Raji (cell line): ENCODE measurements around the gene GP9.

Experiments used
- POLR2A ChIP-seq: IDR thresholded peaks from 2 replicates; pipeline ENCODE4 v1.6.1; 2011; ENCODE audit warnings: low read depth, low read length, control low read depth; ENCODE audit not compliant: insufficient read depth

GP9 gene

DNA sequence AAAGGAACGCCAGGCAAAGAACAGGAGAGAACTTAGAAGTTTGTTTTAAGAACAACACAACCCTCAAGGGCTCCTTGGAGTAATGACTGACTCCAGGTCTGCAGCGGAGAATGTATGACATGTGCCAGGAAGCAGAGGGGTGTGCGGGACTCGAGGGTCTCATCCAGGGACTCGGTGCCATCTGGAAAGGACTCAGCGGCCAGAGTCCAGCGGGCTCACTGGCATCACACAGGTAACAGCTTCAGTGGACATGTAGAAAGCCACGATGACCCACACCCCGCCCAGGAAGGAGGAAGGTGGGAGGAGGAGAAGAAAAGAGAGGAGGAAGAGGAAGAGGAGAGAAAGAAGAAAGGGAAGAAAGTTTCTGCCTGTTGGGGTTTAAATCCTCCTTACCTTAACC, 21.4 kb downstream of the GP9 start:
- no peak for TF ChIP-seq POLR2A

DNA sequence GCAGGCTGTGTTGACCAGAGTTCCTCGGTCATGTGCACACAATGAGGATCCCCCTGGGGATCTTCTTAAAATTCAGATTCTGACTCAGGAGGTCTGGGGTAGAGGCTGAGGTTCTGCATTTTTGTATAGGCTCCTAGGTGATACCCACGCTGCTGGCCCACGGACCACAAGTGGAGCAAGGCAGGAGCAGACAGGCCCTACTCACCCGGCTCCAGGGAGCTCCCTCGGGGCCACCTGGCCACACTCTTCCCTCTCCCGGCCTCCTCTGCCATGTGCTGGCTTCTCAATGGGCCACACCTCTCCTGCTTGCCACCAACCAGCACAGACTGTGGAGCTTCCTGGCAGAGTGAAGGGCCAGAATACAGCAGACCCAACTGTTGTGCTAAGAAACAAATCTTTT, 23.9 kb downstream of the GP9 start:
- TF ChIP-seq POLR2A, result no peak

DNA sequence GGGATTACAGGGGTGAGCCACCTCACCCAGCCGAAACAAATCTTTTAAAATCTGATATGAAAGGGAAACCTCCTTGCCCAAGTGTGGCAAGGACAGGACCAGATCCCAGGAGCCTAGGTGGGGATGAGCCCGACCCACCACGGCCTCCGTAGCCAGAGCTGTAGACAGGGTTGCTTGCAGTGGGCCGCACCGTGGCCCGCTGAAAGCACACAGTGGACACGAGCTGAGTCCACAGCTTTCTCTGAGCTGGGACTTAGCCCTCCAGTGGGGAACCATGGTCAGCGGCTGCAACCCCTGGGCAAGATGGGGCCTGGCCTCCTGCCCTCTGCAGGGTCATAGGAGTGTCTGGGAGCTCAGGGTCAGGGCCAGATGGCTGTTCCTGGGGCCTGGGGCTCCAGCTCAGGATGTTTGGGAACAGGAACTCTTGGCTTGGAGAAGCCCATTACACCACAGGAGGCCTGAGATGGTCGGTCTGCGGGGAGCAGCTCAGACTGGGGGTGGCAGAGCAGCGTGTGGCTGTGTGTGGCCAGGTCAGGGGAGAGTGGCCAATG, 24.7 kb downstream of the GP9 start:
- TF ChIP-seq POLR2A, result no peak

DNA sequence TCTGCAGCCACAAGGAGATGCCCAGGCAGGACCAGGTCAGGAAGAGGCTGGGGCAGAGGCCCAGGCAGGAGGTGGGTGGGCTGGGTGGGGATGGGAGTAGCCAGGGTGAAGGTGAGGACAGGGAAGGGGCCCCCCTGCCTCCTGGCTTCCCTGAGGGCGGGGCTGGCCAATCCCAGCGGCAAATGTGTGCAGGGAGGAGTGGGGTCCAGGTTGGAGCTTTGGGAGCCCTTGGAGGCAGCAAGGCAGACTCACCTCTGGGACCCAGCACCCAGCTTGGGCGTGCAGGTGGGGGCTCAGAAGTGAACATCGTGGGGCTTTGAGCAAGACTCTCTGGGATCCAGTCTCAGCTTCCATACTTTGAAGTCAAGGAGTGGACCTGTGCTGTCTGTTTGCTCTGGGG, 25.2 kb downstream of the GP9 start:
- TF ChIP-seq POLR2A, result no peak

DNA sequence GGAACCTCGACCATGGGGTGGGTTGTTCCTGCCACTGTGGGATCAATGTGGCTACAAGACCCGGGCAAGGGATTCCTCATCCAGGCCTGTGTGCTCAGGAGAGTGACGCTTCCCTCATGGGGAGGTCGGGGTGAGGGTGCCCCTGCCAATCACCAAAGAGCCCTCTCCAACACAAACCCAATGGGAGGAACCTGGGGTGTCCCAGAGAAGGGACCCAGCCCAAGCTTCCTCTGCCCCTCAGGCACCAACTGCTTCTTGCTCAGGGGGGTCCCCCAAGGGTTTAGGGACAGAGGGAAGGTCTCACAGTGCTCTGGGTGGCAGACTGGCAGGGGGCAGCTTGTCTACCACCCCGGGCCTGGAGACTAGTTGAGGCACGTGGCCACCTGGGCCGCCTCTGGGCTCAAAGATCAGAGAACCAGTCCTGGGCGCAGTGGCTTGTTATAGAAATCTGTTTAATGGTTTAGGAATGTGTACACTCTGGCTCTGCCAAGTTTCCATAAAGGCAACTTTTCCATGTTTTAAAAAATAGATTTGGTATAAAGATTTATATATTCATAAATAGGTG, 26.6 kb downstream of the GP9 start:
- TF ChIP-seq POLR2A, result no peak

DNA sequence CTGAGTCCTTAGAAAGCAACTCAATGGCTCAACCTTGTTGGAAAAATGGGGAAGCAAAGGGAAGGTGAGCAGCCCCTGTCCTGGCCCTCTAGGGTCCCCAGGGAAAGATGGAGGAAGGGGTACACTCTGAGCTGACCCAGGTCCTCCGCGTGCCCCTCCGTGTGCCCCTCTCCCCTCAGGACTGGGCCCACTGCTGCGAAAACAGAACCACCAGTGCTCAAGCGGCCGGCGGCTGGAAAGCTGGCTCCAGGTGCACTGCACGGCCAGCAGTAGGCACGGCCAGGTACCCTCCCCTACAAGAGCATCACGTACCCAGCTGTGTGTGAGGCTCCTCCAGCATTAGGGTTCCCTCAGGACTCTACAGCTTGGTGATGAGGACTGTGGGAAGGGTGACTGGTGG, 34.7 kb downstream of the GP9 start:
- TF ChIP-seq POLR2A, result no peak

DNA sequence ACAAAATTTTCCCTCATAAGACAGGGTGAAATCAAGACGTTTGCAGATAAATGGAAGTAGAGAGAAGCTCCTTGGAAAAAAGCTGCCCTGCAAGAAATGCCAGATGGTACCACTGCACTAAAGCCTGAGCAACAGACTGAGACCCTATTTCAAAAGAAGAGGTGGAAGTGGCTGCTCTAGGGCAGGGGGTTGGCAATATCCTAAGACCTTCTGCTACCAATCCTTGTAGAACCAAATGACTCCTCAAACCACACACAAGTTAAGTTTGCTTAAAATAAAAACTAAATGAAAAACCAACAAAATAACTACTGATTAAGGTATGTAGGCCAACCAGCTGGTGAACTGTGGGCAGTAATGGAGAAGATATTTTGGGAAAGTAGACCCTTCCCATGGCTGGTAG, 39.7 kb downstream of the GP9 start:
- no peak for TF ChIP-seq POLR2A

DNA sequence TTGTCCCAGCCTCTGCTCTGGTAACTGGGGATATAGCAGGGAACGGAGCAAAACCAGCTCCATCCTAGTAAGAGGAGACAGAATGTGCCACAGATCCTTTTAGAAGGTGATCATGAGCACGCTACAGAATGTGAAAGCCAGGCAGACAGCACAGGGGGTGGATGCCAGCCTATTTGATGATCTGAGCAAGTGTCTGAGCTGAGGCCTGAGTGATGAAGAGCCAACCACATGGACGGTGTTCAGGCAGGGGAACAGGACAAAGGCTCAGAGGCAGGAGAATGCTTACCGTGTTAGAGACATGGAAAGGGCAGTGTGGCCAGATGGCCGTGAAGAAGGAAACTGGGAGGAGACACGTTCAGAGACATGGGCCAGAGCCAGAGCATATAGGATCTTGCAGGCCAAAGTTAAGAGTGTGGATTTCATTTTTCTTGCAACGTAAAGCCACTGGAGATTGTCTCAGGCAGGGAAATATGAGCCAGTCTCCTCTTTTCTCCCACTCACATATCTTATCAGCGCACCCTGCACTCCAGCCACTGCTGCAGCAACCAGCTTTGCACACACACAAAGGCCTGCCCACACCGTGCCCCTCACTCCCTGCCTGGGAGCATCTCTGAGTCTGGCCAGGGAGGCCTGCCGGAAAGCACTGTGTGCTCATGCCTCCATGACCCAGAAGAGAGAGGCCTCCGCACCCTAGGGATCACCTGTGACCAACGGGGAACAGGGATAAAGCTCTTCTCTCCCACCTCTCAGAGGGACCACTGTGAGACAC, 41.0 kb downstream of the GP9 start:
- no peak for TF ChIP-seq POLR2A

DNA sequence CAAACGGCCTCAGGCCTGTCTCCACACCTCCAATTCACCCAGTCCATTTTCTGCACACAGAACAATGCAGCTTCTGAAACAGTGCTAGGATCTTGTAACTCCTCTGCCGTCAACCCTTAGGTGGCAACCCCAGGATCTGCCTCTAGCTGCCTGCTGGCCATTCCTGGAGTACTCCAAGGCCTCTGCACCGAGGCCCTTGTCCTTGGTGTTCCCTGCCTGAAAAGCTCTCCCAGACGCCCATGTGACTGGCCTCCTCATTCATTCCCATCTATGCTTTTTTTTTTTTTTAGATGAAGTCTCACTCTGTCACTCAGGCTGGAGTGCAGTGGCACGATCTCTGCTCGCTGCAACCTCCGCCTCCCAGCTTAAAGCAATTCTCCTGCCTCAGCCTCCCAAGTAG, 42.7 kb downstream of the GP9 start:
- TF ChIP-seq POLR2A, result no peak

DNA sequence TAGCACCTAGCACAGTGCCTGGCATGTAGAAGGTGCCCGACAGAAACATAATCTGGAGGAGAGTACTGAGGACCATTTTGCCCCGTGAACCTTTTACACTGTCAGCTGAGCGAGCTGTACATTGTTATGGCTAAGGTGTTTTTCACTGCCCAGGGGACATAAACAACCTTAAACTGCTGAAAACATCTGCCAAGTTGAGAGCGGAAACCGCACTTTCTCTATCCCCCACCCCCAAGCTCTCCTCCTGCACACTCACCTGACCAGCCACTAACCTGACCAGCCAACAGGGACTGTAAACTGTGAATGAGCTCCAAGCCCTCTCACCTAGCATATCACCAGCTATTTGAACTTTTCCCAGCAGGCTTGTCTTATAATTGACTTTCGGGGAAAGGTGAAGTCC, 43.5 kb downstream of the GP9 start:
- TF ChIP-seq POLR2A, result no peak

DNA sequence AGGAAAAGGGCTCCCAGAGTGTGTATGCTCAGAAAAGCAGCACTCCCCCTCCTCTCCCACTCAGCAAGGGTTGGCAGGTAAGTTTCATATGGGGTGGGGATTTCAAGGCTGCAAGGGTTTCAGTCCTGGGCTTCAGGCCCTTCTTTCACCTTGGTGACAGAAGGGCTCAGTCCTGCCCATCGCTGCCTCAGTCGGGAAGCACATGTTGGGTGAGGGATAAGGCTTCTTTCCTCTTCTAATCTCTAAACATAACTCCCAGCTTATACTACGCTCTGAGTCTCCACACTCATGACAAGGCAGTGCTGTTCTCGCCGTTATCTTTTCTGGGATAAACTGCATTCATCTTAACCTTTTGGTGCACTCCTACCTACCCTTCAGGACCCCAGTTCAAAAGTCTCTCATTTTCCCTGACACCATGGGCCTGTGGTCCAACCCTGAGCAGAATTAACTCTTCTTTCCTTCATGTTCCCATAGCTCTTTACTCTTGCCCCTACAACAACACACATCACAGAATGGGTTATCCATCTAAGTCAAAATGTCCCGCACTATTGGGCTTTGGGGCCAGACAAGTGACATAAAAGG, 44.0 kb downstream of the GP9 start:
- no peak for TF ChIP-seq POLR2A

DNA sequence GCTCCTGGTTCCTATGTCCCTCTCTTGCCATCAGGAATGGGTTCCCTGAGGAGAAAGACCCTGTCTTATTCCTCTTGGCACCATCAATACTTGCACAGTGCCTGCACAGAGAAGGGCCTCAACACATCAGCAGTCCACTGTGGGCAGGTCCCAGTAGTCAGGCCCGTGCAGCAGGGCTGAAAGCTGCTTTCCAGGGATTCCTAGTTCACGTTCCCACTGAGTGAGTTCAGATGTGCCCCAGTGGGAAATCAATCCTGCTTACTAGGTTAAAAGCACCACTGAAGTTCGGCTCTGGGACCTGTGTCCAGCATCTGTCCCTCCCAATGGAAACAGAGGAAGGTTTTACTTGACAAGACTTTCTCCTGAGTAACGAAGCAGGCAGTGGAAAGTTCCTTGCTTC, 45.3 kb downstream of the GP9 start:
- TF ChIP-seq POLR2A, result no peak

DNA sequence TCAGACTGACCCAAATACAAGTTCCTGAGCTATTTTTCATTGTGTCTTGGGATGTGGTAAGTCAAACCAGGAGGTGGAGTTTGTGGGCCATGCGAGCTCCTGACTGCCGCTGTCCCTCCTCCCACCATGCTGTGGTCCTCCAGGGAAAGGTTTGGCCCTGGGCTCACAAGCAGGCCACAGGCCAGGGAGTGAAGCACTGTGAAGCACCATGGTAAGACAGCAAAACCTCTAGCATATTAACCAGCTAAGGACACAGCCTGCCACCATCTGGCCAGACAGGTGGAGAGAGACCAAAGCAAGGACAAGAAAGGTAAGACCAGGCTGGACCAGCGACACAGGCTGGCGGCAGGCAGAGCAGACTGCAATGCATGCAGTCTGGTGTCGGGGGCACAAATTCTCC, 45.7 kb downstream of the GP9 start:
- TF ChIP-seq POLR2A, result no peak

DNA sequence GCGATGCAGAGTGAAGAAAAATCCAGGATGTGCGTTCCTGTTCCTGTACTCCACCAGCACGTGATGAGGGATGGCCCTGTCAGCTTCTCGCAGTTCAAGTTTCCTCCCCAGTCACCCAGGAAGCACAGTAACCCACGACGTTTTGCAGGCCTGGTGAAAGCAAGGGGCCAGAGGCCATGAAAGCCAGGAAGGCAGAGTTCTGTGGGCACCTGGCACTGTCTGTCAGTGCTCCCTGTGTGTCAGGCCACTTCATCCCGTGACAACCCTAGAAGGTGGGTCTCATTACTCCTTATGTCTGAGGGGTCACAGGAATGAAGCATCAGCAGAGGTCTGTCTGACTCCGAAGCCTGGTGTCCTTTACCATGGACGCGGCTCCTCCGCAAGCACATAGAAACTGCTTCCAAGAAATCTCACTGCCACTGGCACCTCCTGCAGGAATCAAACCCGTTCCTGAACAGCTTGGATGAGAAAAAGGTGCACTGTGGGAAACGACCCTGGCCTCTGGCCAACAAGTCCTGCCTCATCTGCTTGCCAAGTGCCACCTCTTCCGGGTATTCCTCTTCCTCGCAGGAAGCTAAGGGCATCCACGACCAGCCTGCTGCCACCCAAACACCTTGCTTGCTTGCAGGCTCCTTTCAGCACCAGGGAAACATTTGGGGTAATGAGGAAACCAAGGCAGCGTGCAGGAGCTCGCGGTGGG, 46.4 kb downstream of the GP9 start:
- no peak for TF ChIP-seq POLR2A

DNA sequence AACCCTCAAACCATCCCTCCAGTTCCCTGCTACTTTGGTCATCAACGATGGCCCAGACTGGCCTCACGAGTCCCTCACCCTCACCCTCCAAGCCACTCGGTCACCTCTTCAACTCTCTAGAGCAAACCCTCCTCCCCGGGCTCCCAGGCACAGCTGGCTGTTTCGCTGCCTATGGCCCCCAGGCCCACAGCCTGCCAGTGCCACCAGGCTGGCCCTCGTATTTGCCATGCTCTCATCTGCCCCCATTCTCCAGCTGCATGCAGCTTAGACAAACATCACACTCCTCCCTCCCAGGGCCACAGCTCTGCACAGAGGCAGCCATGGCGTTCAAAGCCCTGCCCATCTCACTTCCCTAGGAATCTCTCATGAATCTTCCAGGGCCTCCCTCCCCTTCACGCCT, 47.2 kb downstream of the GP9 start:
- no peak for TF ChIP-seq POLR2A
